Liver (tissue), 9 donors: ENCODE data around the gene EVPL. TPM values are rescaled to one million over a fixed set of nuclear protein-coding genes. Genes with fewer than 3 reads are reported as not detected.

Source experiments
- DNase-seq: peaks from one replicate; pipeline ENCODE4 v3.0.0-alpha.2; 2017; ENCODE audit warnings: low spot score
- H3K27ac ChIP-seq, 2 donors: one replicate each; pipeline ENCODE4 v1.7.0; 2013; ENCODE audit warnings: inconsistent platforms in 2 of 2, low read length in 2 of 2, control low read depth in 1 of 2, low read depth in 1 of 2, mild to moderate bottlenecking in 1 of 2
- H3K27me3 ChIP-seq, 4 donors: one replicate each; pipeline versions ENCODE4 v1.6.1 to v1.7.0; 2013; ENCODE audit warnings: low read length in 3 of 4, inconsistent platforms in 1 of 4, mild to moderate bottlenecking in 1 of 4, moderate library complexity in 1 of 4; ENCODE audit not compliant: control insufficient read depth in 4 of 4, insufficient read depth in 4 of 4
- H3K36me3 ChIP-seq, 4 donors: one replicate each; pipeline versions ENCODE4 v1.6.1 to v1.7.0; 2013; ENCODE audit warnings: low read length in 3 of 4, mild to moderate bottlenecking in 3 of 4, low read depth in 1 of 4, moderate library complexity in 1 of 4; ENCODE audit not compliant: control insufficient read depth in 4 of 4, insufficient read depth in 3 of 4
- H3K4me1 ChIP-seq, 4 donors: one replicate each; pipeline versions ENCODE4 v1.6.1 to v1.7.0; 2013; ENCODE audit warnings: low read length in 3 of 4, mild to moderate bottlenecking in 3 of 4, moderate library complexity in 1 of 4; ENCODE audit not compliant: control insufficient read depth in 4 of 4, insufficient read depth in 4 of 4
- H3K4me3 ChIP-seq, 3 donors: one replicate each; pipeline versions ENCODE4 v1.6.1 to v1.7.0; 2013; ENCODE audit warnings: low read length in 3 of 3, control low read depth in 1 of 3, low read depth in 1 of 3, mild to moderate bottlenecking in 1 of 3
- H3K9ac ChIP-seq, 2 donors: one replicate each; pipeline ENCODE4 v1.7.0; 2013; ENCODE audit warnings: low read length in 2 of 2, mild to moderate bottlenecking in 2 of 2, moderate library complexity in 2 of 2, control low read depth in 1 of 2, low read depth in 1 of 2
- H3K9me3 ChIP-seq, 4 donors: one replicate each; pipeline versions ENCODE4 v1.6.1 to v1.7.0; 2013; ENCODE audit warnings: low read length in 3 of 4; ENCODE audit not compliant: control insufficient read depth in 4 of 4
- ATF3 ChIP-seq: IDR thresholded peaks from 2 replicates; pipeline ENCODE4 v1.6.1; 2016; ENCODE audit warnings: antibody characterized with exemption
- CTCF ChIP-seq: fragments of 150-350 bp; IDR thresholded peaks from 2 replicates; pipeline ENCODE4 v1.5.1; 2017; ENCODE audit warnings: improper control_type of control experiment, low read depth, low read length; ENCODE audit not compliant: missing input control
- EGR1 ChIP-seq, 2 donors: IDR thresholded peaks; 2 replicates each; pipeline ENCODE4 v1.6.1; 2016 to 2018; ENCODE audit warnings: antibody characterized with exemption in 2 of 2, low read depth in 2 of 2
- FOXA1 ChIP-seq: IDR thresholded peaks from 2 replicates; pipeline ENCODE4 v1.6.1; 2016; ENCODE audit warnings: antibody characterized with exemption
- FOXA2 ChIP-seq: IDR thresholded peaks from 2 replicates; pipeline ENCODE4 v1.6.1; 2016; ENCODE audit warnings: antibody characterized with exemption
- GABPA ChIP-seq, 2 donors: IDR thresholded peaks in 1 of 2; conservative IDR thresholded peaks in 1 of 2; 2 replicates each; pipeline ENCODE4 v1.6.1; 2016; ENCODE audit warnings: antibody characterized with exemption in 2 of 2, mild to moderate bottlenecking in 1 of 2, moderate library complexity in 1 of 2
- HNF4A ChIP-seq, 2 donors: conservative IDR thresholded peaks; 2 replicates each; pipeline ENCODE4 v1.6.1; 2016; ENCODE audit warnings: antibody characterized with exemption in 2 of 2, mild to moderate bottlenecking in 2 of 2
- HNF4G ChIP-seq: IDR thresholded peaks from 2 replicates; pipeline ENCODE4 v1.6.1; 2016; ENCODE audit warnings: antibody characterized with exemption
- JUND ChIP-seq, 2 donors: IDR thresholded peaks; 2 replicates each; pipeline ENCODE4 v1.6.1; 2016; ENCODE audit warnings: antibody characterized with exemption in 2 of 2
- NR2F2 ChIP-seq: IDR thresholded peaks from 2 replicates; pipeline ENCODE4 v1.6.1; 2016; ENCODE audit warnings: antibody characterized with exemption
- RAD21 ChIP-seq, 2 donors: IDR thresholded peaks; 2 replicates each; pipeline ENCODE4 v1.6.1; 2016; ENCODE audit warnings: antibody characterized with exemption in 2 of 2, mild to moderate bottlenecking in 2 of 2
- REST ChIP-seq: IDR thresholded peaks from 2 replicates; pipeline ENCODE4 v1.6.1; 2016; ENCODE audit warnings: antibody characterized with exemption, mild to moderate bottlenecking
- RXRA ChIP-seq, 2 donors: IDR thresholded peaks; 2 replicates each; pipeline ENCODE4 v1.6.1; 2017 to 2018; ENCODE audit warnings: antibody characterized with exemption in 2 of 2, mild to moderate bottlenecking in 1 of 2
- SP1 ChIP-seq: IDR thresholded peaks from 2 replicates; pipeline ENCODE4 v1.6.1; 2018; ENCODE audit warnings: antibody characterized with exemption, mild to moderate bottlenecking
- TAF1 ChIP-seq: conservative IDR thresholded peaks from 2 replicates; pipeline ENCODE4 v1.6.1; 2016; ENCODE audit warnings: antibody characterized with exemption, mild to moderate bottlenecking
- YY1 ChIP-seq: IDR thresholded peaks from 2 replicates; pipeline ENCODE4 v1.6.1; 2016; ENCODE audit warnings: antibody characterized with exemption, mild to moderate bottlenecking
- WGBS: extraction: QIAGEN DNeasy Blood & Tissue Kit; methylation state at CpG from one replicate; pipeline ENCODE4 v1.1.7; 2013; 5-methylcytosine and 5-hydroxymethylcytosine counted together
- polyA plus RNA-seq, 2 donors: library from polyadenylated mRNA; stranded (reverse) in 1 of 2; unstranded in 1 of 2; fragments of 200-250 nt in 1 of 2; fragments of >200 nt in 1 of 2; fragmentation: Nextera tagmentation in 1 of 2; extraction: Ambion mirVana in 1 of 2; gene quantifications; one replicate each; pipeline versions ENCODE4 v1.2.1 to v1.2.3, GENCODE V29; 2013 to 2015
- total RNA-seq, 2 donors: library from RNA; depleted of rRNA; stranded (reverse); fragments of >200 nt; gene quantifications; one replicate each; pipeline ENCODE4 v1.2.3, GENCODE V29; 2014
- TF ChIP-seq, protein P1 (sequence below): IDR thresholded peaks from 2 replicates; pipeline ENCODE4 v1.6.1; 2016; ENCODE audit warnings: antibody characterized with exemption
- TF ChIP-seq, protein P2 (sequence below): IDR thresholded peaks from 2 replicates; pipeline ENCODE4 v1.6.1; 2016; ENCODE audit warnings: antibody characterized with exemption
- donor health status: healthy.
- donor health status: healthy.
- donor health status: healthy.
- donor health status: healthy.
- donor health status: healthy.

Gene EVPL
- total and polyA plus RNA-seq, 4 donors: 0.03 to 0.33 (median 0.21) TPM; not detected in 1

GRCh38 chr17:75981019-75981615 lies 46.0 kb downstream of the EVPL start:
- H3K36me3 ChIP-seq: no peaks in the 10 kb centered on the region
- no peaks in the 10 kb centered on the region for H3K9me3 ChIP-seq
- H3K9ac ChIP-seq: no peak overlapping the region
- no peak for TF ChIP-seq FOXA2
- no peak for TF ChIP-seq RAD21 (IDR thresholded peaks at IDR 0.05)
- TF ChIP-seq HNF4G: no peak
- TF ChIP-seq ATF3: no peak
- TF ChIP-seq, protein P1, sequence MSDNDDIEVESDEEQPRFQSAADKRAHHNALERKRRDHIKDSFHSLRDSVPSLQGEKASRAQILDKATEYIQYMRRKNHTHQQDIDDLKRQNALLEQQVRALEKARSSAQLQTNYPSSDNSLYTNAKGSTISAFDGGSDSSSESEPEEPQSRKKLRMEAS: no peak
- no peak for TF ChIP-seq YY1
- TF ChIP-seq HNF4A (conservative IDR thresholded peaks at IDR 0.05): no peak
- no peak for TF ChIP-seq FOXA1
- no peak for TF ChIP-seq RXRA (IDR thresholded peaks at IDR 0.05)
- TF ChIP-seq GABPA (IDR thresholded peaks at IDR 0.05 in 1 of 2, conservative IDR thresholded peaks at IDR 0.05 in 1 of 2): no peak
- TF ChIP-seq JUND (IDR thresholded peaks at IDR 0.05): no peak
- TF ChIP-seq CTCF: no peak
- TF ChIP-seq REST: no peak
- no peak for TF ChIP-seq EGR1 (IDR thresholded peaks at IDR 0.05; ENCODE audit: low read depth in 2 of 2)
- TF ChIP-seq NR2F2: no peak
- TF ChIP-seq, protein P2, sequence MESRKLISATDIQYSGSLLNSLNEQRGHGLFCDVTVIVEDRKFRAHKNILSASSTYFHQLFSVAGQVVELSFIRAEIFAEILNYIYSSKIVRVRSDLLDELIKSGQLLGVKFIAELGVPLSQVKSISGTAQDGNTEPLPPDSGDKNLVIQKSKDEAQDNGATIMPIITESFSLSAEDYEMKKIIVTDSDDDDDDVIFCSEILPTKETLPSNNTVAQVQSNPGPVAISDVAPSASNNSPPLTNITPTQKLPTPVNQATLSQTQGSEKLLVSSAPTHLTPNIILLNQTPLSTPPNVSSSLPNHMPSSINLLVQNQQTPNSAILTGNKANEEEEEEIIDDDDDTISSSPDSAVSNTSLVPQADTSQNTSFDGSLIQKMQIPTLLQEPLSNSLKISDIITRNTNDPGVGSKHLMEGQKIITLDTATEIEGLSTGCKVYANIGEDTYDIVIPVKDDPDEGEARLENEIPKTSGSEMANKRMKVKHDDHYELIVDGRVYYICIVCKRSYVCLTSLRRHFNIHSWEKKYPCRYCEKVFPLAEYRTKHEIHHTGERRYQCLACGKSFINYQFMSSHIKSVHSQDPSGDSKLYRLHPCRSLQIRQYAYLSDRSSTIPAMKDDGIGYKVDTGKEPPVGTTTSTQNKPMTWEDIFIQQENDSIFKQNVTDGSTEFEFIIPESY: no peak
- TF ChIP-seq TAF1: no peak
- no peak for TF ChIP-seq SP1
- H3K4me1 ChIP-seq: peaks cover 5 to 38% (median 21%) of the 10 kb centered on the region in 4 donors
- H3K4me3 ChIP-seq: no peak overlapping the region
- DNase-seq: no peak
- WGBS: 93% methylated on average over 7 of the region's 7 CpGs
- H3K27me3 ChIP-seq: no peaks in the 10 kb centered on the region
- H3K27ac ChIP-seq: peak overlapping the region; percentile 97 to 98
